ENCODE data around the gene JAG2. TPM values are rescaled to one million over a fixed set of nuclear protein-coding genes. Genes with fewer than 3 reads are reported as not detected.

The JAG2 gene
- total and polyA plus RNA-seq, 2 experiments from 2014 or later: 12.4 to 30.7 TPM

GRCh38 chr14:105199093-105199492, 30.5 kb upstream of the JAG2 start:
- peaks cover 50% of the 10 kb centered on the region for H3K27me3 ChIP-seq
- peak in 1 of 2 donors; percentile 66 for DNase-seq (ENCODE audit: low read depth in 1 of 2, low spot score in 1 of 2)
- H3K4me1 ChIP-seq (ENCODE audit: low read depth): peaks cover 16% of the 10 kb centered on the region
- no peaks in the 10 kb centered on the region for H3K36me3 ChIP-seq
- H3K27ac ChIP-seq: no peak overlapping the region
- no peaks in the 10 kb centered on the region for H3K9me3 ChIP-seq (ENCODE audit: low read depth)
- no peak overlapping the region for H3K4me3 ChIP-seq
- TF ChIP-seq CTCF (IDR thresholded peaks at IDR 0.05; ENCODE audit: low read depth, low read length): no peak

- Histone ChIP-seq H3K9me3 (ENCODE audit: low read depth) (no peaks in the 10 kb centered on the region), H3K4me3 (no peak overlapping the region), H3K27ac (no peak overlapping the region), H3K4me1 (ENCODE audit: low read depth) (peaks cover 16% of the 10 kb centered on the region), H3K27me3 (peaks cover 55% of the 10 kb centered on the region), H3K36me3 (no peaks in the 10 kb centered on the region)
- TF ChIP-seq CTCF (IDR thresholded peaks at IDR 0.05; ENCODE audit: low read depth, low read length): no peak
- no peak for DNase-seq (ENCODE audit: low read depth in 1 of 2, low spot score in 1 of 2)
Observed at GRCh38 chr14:105198588-105198987, 30.0 kb upstream of the JAG2 start.

- peak in 1 of 2 donors; percentile 67 for DNase-seq (ENCODE audit: low read depth in 1 of 2, low spot score in 1 of 2)
- Histone ChIP-seq H3K36me3 (no peaks in the 10 kb centered on the region), H3K27me3 (peaks cover 57% of the 10 kb centered on the region), H3K4me3 (no peak overlapping the region), H3K27ac (no peak overlapping the region), H3K9me3 (ENCODE audit: low read depth) (no peaks in the 10 kb centered on the region), H3K4me1 (ENCODE audit: low read depth) (peaks cover 14% of the 10 kb centered on the region)
- TF ChIP-seq CTCF (IDR thresholded peaks at IDR 0.05; ENCODE audit: low read depth, low read length): no peak
Observed at GRCh38 chr14:105197211-105197641, 28.6 kb upstream of the JAG2 start.

GRCh38 chr14:105196265-105196960, 27.8 kb upstream of the JAG2 start:
- no peaks in the 10 kb centered on the region for H3K36me3 ChIP-seq
- H3K27ac ChIP-seq: no peak overlapping the region
- H3K9me3 ChIP-seq (ENCODE audit: low read depth): no peaks in the 10 kb centered on the region
- peak in 1 of 2 donors; percentile 47 for DNase-seq (ENCODE audit: low read depth in 1 of 2, low spot score in 1 of 2)
- H3K4me1 ChIP-seq (ENCODE audit: low read depth): peaks cover 14% of the 10 kb centered on the region
- no peak for TF ChIP-seq CTCF (IDR thresholded peaks at IDR 0.05; ENCODE audit: low read depth, low read length)
- H3K27me3 ChIP-seq: peaks cover 57% of the 10 kb centered on the region
- peak overlapping the region; percentile 9 for H3K4me3 ChIP-seq

GRCh38 chr14:105195522-105196264, 27.1 kb upstream of the JAG2 start:
- Histone ChIP-seq H3K4me1 (ENCODE audit: low read depth) (peaks cover 14% of the 10 kb centered on the region), H3K27me3 (peaks cover 57% of the 10 kb centered on the region), H3K4me3 (no peak overlapping the region), H3K27ac (no peak overlapping the region), H3K36me3 (no peaks in the 10 kb centered on the region), H3K9me3 (ENCODE audit: low read depth) (no peaks in the 10 kb centered on the region)
- peak; percentile 3 for TF ChIP-seq CTCF (IDR thresholded peaks at IDR 0.05; ENCODE audit: low read depth, low read length)
- DNase-seq (ENCODE audit: low read depth in 1 of 2, low spot score in 1 of 2): peak in 1 of 2 donors; percentile 20
